GM18868 (cell line): Measurements from ENCODE around the gene CPE.
A peak's percentile ranks its signal among the peaks of the same experiment; 100 is the strongest.
"Not testable (repeated sequence)": the region's sequence is repeated elsewhere in the genome, so short reads cannot be mapped to it uniquely, and the experiment has no call there.

Experiments
- ATAC-seq: cut with Tn5 transposase; IDR thresholded peaks from one replicate; pipeline ENCODE4 v1.9.1; 2021; ENCODE audit warnings: mild to moderate bottlenecking, moderate library complexity; ENCODE audit not compliant: unreplicated experiment

CPE gene

DNA sequence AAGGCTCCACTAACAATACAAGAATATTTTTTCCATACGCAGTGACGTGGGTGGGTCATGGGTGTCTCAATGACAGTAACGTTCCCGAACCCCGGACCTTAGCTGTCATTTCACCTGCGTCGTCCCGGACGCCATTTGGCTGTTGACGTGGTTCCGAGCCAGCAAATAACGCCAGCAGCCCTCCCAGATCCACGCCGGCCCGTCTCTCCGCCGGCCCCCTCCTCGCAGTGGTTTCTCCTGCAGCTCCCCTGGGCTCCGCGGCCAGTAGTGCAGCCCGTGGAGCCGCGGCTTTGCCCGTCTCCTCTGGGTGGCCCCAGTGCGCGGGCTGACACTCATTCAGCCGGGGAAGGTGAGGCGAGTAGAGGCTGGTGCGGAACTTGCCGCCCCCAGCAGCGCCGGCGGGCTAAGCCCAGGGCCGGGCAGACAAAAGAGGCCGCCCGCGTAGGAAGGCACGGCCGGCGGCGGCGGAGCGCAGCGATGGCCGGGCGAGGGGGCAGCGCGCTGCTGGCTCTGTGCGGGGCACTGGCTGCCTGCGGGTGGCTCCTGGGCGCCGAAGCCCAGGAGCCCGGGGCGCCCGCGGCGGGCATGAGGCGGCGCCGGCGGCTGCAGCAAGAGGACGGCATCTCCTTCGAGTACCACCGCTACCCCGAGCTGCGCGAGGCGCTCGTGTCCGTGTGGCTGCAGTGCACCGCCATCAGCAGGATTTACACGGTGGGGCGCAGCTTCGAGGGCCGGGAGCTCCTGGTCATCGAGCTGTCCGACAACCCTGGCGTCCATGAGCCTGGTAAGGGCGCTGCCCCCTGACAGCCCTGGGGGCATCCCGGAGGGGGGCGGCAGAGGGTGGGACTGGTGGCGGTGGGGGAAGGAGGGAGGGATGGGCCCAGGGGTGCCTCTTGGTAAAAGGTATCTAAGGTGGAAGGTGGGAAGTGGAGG, at the start of gene CPE:
Gene CPE, plus strand, starts transcription at position 264 of the 933 bp plus-strand sequence. Its CDS starts 214 bp downstream, at position 478.
- ATAC-seq: peak; percentile 96

DNA sequence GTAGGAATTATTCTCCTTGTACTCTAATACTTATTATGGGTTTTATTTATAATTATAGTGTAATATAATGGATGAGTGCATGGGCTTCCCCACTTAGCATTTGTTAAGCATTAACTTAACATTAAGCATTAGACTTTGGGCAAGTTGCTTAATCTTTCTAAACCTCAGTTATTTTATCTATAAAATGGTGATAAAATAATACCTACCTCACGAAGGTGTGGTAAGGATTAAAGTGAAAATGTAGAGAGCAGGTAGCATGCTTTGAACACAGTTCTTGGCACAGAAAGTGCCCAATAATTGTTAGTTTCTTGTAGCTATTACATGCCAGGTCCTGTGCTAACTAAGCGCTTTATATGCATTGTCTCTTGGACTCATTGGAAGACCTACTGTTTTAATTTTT, 48.7 kb upstream of the CPE start:
- ATAC-seq: no peak

DNA sequence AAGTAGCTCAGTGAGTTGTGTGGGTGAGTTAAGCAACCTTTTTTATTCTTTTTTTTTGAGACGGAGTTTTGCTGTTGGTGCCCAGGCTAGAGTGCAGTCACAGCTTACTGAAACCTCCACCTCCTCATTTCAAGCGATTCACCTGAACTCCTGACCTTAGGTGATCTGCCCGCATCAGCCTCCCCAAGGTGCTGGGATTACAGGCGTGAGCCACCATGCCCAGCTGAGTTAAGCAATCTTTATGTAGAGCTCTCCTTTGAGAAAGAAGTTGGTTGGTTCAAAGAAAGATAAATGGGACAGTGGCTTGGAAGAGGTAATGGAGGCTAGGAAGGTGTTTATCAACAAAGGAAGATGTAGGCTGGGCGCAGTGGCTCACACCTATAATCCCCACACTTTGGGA, 48.1 kb upstream of the CPE start:
- ATAC-seq: no peak

DNA sequence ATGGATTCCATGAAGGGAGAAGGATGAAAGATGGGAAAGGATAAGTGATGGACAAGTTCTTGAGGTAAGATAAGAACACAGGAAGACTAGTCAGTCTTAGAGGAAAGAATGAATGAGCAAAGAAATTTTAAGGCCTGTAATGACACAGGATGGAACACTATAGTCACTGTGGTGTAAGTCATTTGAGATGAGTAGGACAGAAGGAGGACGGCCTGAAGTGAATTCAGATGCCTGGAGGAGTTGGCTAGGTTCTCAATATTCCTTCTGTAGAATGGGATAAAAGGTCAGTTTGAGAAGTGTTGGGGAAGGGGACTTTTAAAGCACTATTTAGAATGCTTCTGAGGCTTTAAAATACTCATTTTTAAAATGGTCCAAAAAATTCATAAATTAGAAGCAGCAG, 47.4 kb upstream of the CPE start:
- ATAC-seq: no peak

DNA sequence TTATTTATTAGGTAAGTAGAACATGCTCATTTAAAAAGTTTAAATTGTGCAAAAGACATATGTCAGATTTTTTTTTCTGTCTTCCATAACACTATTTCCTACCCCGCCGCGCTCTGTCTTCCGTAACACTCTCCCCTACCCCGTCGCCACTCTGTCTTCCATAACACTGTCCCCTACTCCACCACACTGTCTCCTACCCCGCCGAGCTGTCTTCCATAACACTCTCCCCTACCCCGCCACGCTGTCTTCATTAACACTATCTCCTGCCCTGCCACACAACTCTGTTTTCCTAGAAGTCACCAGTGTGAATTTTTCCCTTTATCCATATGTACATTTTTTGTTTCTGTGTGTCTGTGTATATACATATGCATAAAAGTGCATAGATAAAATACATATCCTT, 47.0 kb upstream of the CPE start:
- no peak for ATAC-seq

DNA sequence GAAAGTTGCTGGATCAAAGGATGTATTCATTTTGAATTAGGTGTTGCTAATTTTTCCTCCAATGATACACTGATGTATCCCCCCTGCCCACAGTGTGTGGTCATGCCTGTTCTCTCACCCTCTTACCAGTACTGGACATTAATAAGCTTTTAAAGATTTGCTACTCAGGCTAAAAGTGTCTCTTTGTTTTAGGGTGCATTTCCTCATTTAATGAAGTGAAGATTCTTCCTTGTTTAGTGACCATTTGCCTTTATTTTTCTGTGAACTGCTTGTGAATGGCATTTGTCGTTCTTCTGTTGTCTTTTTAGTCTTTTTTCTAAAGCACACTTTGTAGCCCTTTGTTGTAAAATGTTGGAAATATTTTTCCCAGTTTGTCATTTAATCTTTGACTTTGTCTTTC, 46.3 kb upstream of the CPE start:
- ATAC-seq: no peak

- ATAC-seq: no peak
Observed at GRCh38 chr4:165335163-165335703, 43.6 kb upstream of the CPE start.

DNA sequence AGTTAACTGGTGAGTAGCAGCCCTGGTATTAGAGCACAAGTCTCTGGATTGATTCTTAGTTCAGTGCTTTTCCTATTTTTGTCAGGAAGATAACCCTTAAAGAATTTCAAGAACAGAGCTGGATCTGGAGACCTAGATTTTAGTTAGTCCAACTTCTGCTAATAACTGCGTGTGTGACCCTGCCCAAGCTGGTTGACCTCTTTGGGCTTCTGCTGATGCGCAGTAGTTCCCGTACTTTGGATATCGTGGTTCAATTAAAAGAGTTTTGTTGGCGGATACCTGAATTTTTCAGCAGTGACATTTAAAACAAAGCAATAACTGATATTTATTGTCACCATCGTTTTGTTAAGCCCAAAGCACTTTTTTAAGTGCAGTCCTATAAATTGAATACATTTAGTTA, 42.1 kb upstream of the CPE start:
- no peak for ATAC-seq

GRCh38 chr4:165342340-165342739, 36.5 kb upstream of the CPE start:
- not testable (repeated sequence) for ATAC-seq

DNA sequence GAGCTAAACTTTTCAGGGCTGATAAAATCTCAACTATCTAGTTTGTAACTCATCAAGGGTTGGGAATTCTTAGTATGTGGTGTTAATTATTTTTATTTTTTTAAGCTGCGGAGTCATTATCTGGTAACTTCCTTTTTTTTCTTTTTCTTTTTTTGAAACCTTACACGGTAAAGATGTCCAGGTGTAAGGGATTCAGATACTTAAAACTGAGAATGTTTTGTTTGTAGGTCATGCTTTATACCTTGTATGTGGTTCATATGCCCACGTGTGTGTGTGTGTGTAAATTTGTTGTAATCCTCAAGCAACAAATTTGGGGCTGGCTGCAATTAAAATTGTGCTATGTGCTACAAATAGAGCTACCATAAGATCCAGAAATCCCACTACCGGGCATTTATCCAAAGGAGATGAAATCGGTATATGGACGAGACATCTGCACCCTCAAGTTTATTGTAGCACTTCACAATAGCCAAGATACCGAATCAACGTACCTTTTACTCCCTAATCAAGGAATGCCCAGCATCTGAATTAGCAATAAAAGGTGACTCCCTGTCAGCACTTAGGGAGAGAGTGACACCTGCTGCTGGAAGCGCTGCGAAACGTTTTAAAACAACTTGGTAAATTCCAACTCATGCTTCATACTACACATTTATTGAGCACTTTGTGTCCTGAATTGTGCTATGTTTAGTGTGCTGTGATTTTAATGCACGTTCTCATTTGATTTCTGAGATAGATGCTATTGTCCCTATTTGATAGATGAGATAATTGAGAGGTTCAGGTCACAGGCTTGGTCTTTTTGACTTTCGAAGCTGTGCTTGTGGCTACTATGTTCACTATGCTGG, 35.2 kb upstream of the CPE start:
- ATAC-seq: no peak

- ATAC-seq: no peak
Observed at GRCh38 chr4:165345666-165346417, 33.0 kb upstream of the CPE start.

- no peak for ATAC-seq
Observed at GRCh38 chr4:165347647-165348569, 30.9 kb upstream of the CPE start.

DNA sequence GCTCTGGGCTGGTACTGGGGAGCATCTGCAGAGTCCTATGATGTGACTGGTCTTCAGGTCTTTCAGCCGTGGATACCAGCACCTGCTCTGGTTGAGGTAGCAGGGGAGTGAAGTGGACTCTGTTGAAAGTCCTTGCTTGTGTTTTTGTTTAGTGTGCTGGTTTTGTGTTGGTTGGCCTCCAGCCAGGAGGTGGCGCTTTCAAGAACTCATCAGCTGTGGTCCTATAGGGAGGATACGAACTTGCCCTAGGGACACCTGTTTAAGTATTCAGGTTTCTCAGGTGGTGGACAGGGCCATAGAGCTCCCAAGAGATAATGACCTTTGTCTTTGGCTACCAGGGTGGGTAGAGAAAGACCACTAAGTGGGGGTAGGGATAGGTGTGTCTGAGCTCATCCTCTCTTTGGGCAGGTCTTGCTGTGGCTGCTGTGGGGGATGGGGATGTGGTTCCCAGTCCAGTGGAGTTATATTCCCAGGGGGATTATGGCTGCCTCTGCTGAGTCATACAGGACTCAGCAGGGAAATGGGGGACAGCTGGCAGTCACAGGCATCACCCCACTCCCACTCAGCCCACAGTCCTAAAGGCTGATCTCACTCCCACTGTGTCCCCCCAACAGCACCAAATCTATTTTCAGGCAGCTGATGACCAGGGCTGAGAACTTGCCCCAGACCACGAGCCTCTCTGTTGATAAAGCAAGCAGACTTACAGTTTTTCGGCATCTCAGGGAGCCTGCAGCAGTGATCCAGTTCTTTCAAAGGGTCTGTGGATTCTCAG, 27.3 kb upstream of the CPE start:
- no peak for ATAC-seq

DNA sequence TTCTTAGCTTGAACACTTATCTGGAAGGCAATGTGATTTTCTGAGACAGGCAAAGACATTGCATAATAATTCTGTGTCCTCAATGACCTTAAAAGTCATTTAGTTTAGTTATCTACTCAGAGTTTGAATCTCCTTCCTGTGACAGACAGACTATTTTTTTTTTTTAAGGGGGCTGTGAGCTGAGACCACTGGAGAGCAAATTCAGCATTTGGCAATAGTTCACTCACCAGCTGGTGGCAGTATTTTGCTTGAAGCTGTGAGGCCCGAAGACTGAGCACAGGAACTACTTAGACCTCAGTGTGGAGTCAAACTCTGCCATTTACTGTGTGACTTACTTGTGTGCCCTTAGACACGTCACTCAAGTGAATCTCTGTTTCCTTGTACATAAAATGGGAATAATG, 22.9 kb upstream of the CPE start:
- ATAC-seq: peak; percentile 74

DNA sequence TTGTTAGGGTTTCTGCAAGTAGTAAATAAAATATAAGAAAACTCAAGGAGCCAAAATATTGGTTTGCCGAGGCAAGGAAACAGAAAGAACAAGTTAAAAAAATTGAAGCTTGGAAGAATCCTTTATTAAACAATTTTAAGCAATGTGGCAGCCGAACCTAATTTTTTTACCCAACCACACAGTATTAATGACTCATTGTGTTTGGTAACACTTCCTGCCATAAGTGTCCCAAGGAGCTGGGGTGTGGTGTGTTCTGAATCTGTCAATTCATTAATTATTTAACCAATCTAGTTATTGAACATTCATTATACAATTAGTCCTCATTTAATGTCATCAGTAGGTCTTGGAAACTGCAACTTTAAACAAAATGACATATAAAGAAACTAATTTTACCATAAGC, 19.3 kb upstream of the CPE start:
- no peak for ATAC-seq

- no peak for ATAC-seq
Observed at GRCh38 chr4:165360041-165360695, 18.6 kb upstream of the CPE start.

GRCh38 chr4:165360985-165361670, 17.7 kb upstream of the CPE start:
- no peak for ATAC-seq

DNA sequence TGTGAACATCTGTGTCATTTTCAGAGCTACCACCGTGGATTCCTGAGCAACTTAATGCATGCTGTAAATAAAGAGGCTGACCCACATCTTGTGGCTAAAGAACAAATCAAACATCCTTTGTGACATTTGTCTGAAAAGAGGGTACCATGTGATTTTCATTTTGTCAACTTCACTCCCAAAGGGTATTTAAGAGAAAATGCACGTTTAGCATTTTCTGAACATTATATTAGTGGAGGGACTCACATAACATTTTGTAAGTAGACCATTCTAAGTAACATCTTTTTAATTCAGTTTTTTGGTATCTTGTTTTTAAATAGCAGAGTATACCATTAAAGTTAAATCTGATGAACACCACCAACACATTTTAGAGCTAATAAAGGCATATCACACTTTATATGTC, 17.0 kb upstream of the CPE start:
- ATAC-seq: no peak
